A549 (cell line): ENCODE measurements around the gene TSPAN33. TPM values are rescaled to one million over a fixed set of nuclear protein-coding genes. Genes with fewer than 3 reads are reported as not detected.

Source experiments
- ATAC-seq, 2 experiments: fragments of 200-7000 bp in 1 of 2; fragments of >200 bp in 1 of 2; cut with Nextera tagmentation in 1 of 2; cut with Tn5 transposase in 1 of 2; 3 replicates each; pipeline versions ENCODE4 v1.8.0 to v1.9.1; 2018 to 2020; ENCODE audit warnings: mild to moderate bottlenecking in 1 of 2, moderate library complexity in 1 of 2
- CTCF ChIA-PET: fragments of 300-600 bp; sonication (Branson Sonifier 250); formaldehyde crosslinking; extraction: SDS; loops from one replicate; lab custom pipeline; 2021; ENCODE audit warnings: antibody characterized with exemption, inconsistent platforms; lab: Yijun Ruan, JAX
- POLR2A ChIA-PET: fragments of 350-600 bp; formaldehyde crosslinking; extraction: SDS; loops from one replicate; lab custom pipeline; 2021; ENCODE audit warnings: antibody characterized with exemption, inconsistent platforms; lab: Yijun Ruan, JAX
- DNase-seq, 2 experiments: peaks; one replicate each; pipeline versions ENCODE4 v3.0.0 to v3.0.0-alpha.2; 2011 to 2016; ENCODE audit warnings: low read depth in 1 of 2, low spot score in 1 of 2
- FAIRE-seq: peaks from 2 replicates; lab custom pipeline; 2011; peaks lifted over from hg19 to GRCh38; lab: Jason Lieb, UNC
- H3K27ac ChIP-seq, 2 experiments: fragments of >200 bp; sonication (Bioruptor Twin); formaldehyde crosslinking; 3 replicates each; pipeline ENCODE4 v1.5.1; 2016 to 2017
- H3K4me1 ChIP-seq: fragments of >200 bp; sonication (Bioruptor Twin); formaldehyde crosslinking; 3 replicates; pipeline ENCODE4 v1.6.1; 2016
- H3K4me2 ChIP-seq: fragments of >200 bp; sonication (Bioruptor Twin); formaldehyde crosslinking; 3 replicates; pipeline ENCODE4 v1.6.1; 2016
- H3K4me3 ChIP-seq: fragments of >200 bp; sonication (Bioruptor Twin); formaldehyde crosslinking; 3 replicates; pipeline ENCODE4 v1.5.1; 2016
- H3K9me3 ChIP-seq: fragments of >200 bp; sonication (Bioruptor Twin); formaldehyde crosslinking; 3 replicates; pipeline ENCODE4 v1.6.1; 2016
- BHLHE40 ChIP-seq: IDR thresholded peaks from 2 replicates; pipeline ENCODE4 v1.6.1; 2012; ENCODE audit warnings: low read depth, low read length, inconsistent platforms
- CBX2 ChIP-seq: fragments of 200-600 bp; sonication (generic); IDR thresholded peaks from 2 replicates; pipeline ENCODE4 v1.6.1; 2016; ENCODE audit warnings: low read depth, mild to moderate bottlenecking, borderline replicate concordance
- CEBPB ChIP-seq, 2 experiments: fragments of >200 bp in 1 of 2; sonication (Bioruptor Twin) in 1 of 2; formaldehyde crosslinking in 1 of 2; IDR thresholded peaks; 2 replicates each; pipeline ENCODE4 v1.6.1; 2012 to 2016
- CHD2 ChIP-seq: fragments of 150-350 bp; IDR thresholded peaks from 2 replicates; pipeline ENCODE4 v1.6.1; 2014; ENCODE audit warnings: low read length; ENCODE audit not compliant: partially characterized antibody
- CHD4 ChIP-seq: fragments of 200-600 bp; sonication (generic); IDR thresholded peaks from 2 replicates; pipeline ENCODE4 v1.6.1; 2016; ENCODE audit warnings: antibody characterized with exemption, mild to moderate bottlenecking, borderline replicate concordance
- EHF ChIP-seq: fragments of 250-450 bp; sonication (Bioruptor Pico); IDR thresholded peaks from 2 replicates; pipeline ENCODE4 v1.5.0; 2020; ENCODE audit warnings: mild to moderate bottlenecking
- ESRRA ChIP-seq: fragments of 150-350 bp; IDR thresholded peaks from 2 replicates; pipeline ENCODE4 v1.6.1; 2014; ENCODE audit warnings: mild to moderate bottlenecking, low read length, borderline replicate concordance
- FOXS1 ChIP-seq: fragments of 250-450 bp; sonication (Bioruptor Pico); IDR thresholded peaks from 2 replicates; pipeline ENCODE4 v1.5.0; 2020; ENCODE audit warnings: mild to moderate bottlenecking, moderate library complexity
- GATA3 ChIP-seq: IDR thresholded peaks from 2 replicates; pipeline ENCODE4 v1.6.1; 2012; ENCODE audit warnings: borderline replicate concordance
- JUN ChIP-seq, 2 experiments: fragments of >200 bp; sonication (Bioruptor Twin); formaldehyde crosslinking; IDR thresholded peaks; 2 replicates in 1 of 2; 3 replicates in 1 of 2; pipeline ENCODE4 v1.6.1; 2016 to 2017
- JUNB ChIP-seq: fragments of >200 bp; sonication (Bioruptor Twin); formaldehyde crosslinking; IDR thresholded peaks from 2 replicates; pipeline ENCODE4 v1.6.1; 2016
- POLR2A ChIP-seq: IDR thresholded peaks from 2 replicates; pipeline ENCODE4 v1.6.1; 2012; ENCODE audit warnings: mild to moderate bottlenecking, low read length
- RNF2 ChIP-seq: fragments of 200-600 bp; sonication (generic); IDR thresholded peaks from 2 replicates; pipeline ENCODE4 v1.6.1; 2016; ENCODE audit warnings: low read depth, mild to moderate bottlenecking, antibody characterized with exemption, moderate library complexity, borderline replicate concordance
- SREBF2 ChIP-seq: fragments of 450-650 bp; IDR thresholded peaks from 2 replicates; pipeline ENCODE4 v1.6.1; 2014; ENCODE audit warnings: mild to moderate bottlenecking, moderate library complexity
- TFCP2L1 ChIP-seq: fragments of 250-450 bp; sonication (Bioruptor Pico); IDR thresholded peaks from 2 replicates; pipeline ENCODE4 v1.5.0; 2021; ENCODE audit warnings: mild to moderate bottlenecking
- ZC3H11A ChIP-seq: fragments of 450-650 bp; IDR thresholded peaks from 2 replicates; pipeline ENCODE4 v1.6.1; 2014; ENCODE audit warnings: antibody characterized with exemption, mild to moderate bottlenecking
- ZNF302 ChIP-seq: fragments of 250-450 bp; sonication (Bioruptor Pico); IDR thresholded peaks from 2 replicates; pipeline ENCODE4 v1.9.0; 2021; ENCODE audit warnings: inconsistent platforms, mild to moderate bottlenecking, moderate library complexity
- WGBS: methylation state at CpG from one replicate; pipeline ENCODE4 v1.1.6; 2017; ENCODE audit errors: missing lambda C conversion rate; 5-methylcytosine and 5-hydroxymethylcytosine counted together
- polyA plus RNA-seq, 4 experiments: library from polyadenylated mRNA; depleted of rRNA in 3 of 4; stranded (reverse); fragments of >200 nt; fragmentation: RNase III in 1 of 4; extraction: RNeasy Plus Mini Kit Qiagen cat#74134 plus additional on column Dnase treatment in 1 of 4; gene quantifications; 2 replicates in 3 of 4; 3 replicates in 1 of 4; pipeline ENCODE4 v1.2.3, GENCODE V29; 2011 to 2017
- TF ChIP-seq, protein P1 (sequence below): fragments of >200 bp; sonication (Bioruptor Twin); formaldehyde crosslinking; IDR thresholded peaks from 3 replicates; pipeline ENCODE4 v1.5.1; 2016
- TF ChIP-seq, protein P2 (sequence below): fragments of 450-650 bp; IDR thresholded peaks from 2 replicates; pipeline ENCODE4 v1.6.1; 2014; ENCODE audit warnings: antibody characterized with exemption
- TF ChIP-seq, protein P3 (sequence below): IDR thresholded peaks from 2 replicates; pipeline ENCODE4 v1.6.1; 2012; ENCODE audit warnings: low read depth, borderline replicate concordance
- TF ChIP-seq, protein P4 (sequence below): fragments of 200-600 bp; sonication (generic); IDR thresholded peaks from 2 replicates; pipeline ENCODE4 v1.6.1; 2016; ENCODE audit warnings: antibody characterized with exemption, mild to moderate bottlenecking, moderate library complexity
- TF ChIP-seq, protein P5 (sequence below): IDR thresholded peaks from 2 replicates; pipeline ENCODE4 v1.6.1; 2012

Gene TSPAN33
- polyA plus RNA-seq, 2 of the 4 experiments (the other 2 are of a cell fraction): 5.0 to 9.1 TPM

DNA sequence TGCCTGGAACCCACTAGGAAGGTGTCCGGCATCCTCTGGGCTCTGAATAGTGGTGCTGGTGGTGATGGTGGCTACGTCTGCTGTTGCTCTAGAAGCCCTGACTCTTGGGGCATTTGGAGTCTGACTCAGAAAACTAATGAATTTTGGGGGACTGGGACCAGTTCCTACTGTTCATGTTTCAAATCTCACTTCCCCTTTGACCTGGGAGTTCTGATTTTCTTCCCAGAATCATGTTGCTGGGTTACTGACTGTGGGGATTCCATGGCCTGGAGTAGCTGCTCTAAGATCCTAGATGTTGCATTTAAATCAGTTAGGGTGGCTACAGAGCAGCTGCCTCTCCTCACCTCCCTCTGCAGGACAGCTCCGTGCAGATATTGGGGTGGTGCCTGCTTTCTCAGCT is 3.2 kb downstream of the TSPAN33 start (continued):
- TF ChIP-seq ZNF302 (CRISPR knock-in tag): no peak
- TF ChIP-seq EHF (CRISPR knock-in tag): no peak
- no peak for TF ChIP-seq CEBPB (IDR thresholded peaks at IDR 0.05)
- TF ChIP-seq, protein P1, sequence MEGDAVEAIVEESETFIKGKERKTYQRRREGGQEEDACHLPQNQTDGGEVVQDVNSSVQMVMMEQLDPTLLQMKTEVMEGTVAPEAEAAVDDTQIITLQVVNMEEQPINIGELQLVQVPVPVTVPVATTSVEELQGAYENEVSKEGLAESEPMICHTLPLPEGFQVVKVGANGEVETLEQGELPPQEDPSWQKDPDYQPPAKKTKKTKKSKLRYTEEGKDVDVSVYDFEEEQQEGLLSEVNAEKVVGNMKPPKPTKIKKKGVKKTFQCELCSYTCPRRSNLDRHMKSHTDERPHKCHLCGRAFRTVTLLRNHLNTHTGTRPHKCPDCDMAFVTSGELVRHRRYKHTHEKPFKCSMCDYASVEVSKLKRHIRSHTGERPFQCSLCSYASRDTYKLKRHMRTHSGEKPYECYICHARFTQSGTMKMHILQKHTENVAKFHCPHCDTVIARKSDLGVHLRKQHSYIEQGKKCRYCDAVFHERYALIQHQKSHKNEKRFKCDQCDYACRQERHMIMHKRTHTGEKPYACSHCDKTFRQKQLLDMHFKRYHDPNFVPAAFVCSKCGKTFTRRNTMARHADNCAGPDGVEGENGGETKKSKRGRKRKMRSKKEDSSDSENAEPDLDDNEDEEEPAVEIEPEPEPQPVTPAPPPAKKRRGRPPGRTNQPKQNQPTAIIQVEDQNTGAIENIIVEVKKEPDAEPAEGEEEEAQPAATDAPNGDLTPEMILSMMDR: no peak
- TF ChIP-seq CBX2: no peak

DNA sequence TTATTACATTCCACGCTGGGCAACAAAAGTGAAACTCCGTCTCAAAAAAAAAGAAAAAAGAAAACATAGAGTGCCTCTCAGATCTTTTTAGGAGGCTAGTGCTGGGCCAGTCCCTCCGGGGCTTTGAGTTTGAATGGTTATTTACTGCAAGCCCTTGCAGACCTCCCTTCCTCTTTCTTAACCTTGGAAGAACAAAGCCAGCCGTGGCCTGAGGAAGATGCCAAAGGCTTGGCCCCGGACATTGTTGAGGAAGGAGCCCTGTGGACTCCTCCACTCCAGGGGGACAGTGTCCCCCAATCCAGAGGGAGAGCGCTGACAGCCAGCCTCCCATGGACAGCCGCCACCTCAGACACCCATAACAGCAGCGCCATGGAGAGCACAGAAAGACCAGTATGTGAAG is 5.0 kb downstream of the TSPAN33 start:
- ChIA-PET POLR2A (no interaction called here), CTCF (interaction anchor here (1.0 to 2.0 kb wide), 2 partner anchors 14 to 69 kb away, joined by 3 to 9 read pairs; no protein-coding TSS in a partner anchor)
- peaks cover 4% of the 10 kb centered on the region; the same call in 2 of the 3 replicates for H3K4me1 ChIP-seq
- FAIRE-seq (no peak), DNase-seq (no peak), ATAC-seq (no peak)
- H3K27ac ChIP-seq: no peak overlapping the region
- no peak overlapping the region for H3K4me2 ChIP-seq
- H3K9me3 ChIP-seq: no peaks in the 10 kb centered on the region
- 71% methylated on average over 8 of the region's 8 CpGs for WGBS
- no peak for TF ChIP-seq JUNB
- no peak overlapping the region for H3K4me3 ChIP-seq

DNA sequence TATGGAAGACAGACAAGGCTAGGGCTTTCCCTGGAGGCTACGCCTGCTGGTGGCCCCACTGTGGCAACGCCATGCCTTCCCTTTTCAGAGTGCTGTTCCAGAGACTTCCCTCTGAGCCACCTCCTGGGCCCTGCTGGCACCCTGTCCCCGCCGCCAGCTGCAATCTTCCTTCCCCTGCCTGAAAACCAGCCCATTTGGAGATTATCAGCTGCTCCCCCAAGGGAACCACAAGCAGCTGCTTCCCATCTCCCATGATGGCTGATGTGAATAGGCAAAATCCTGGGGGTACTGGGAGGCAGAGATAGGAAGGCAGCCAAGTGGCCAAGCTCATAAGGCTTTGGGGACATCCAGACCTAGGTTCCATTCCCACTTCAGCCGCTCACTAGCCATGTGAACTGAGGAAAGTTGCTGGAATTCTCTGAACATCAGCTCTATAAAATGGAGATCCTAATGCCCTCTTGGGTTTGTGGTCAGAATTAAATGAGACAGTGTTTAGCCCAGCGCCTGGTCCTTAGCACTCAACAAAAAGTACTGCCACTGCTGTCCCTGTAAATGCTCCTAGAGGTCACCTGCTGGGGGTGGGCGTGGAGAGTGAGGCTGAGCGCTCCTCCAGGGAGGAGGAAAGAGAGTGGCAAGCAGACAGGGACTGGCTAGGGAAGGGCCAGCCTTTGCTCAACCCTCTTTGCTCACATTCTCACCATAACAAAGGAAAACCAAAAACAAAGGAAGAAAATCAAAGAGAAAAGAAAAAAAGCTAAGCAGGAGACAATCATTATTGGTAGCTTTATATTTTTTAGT is 5.9 kb downstream of the TSPAN33 start:
- ChIA-PET POLR2A (no interaction called here), CTCF (interaction anchor here (0.6 to 2.0 kb wide), 3 partner anchors 13 to 540 kb away, joined by 3 to 9 read pairs (median 3); no protein-coding TSS in a partner anchor)
- TF ChIP-seq JUN (IDR thresholded peaks at IDR 0.05) (no peak), CEBPB (IDR thresholded peaks at IDR 0.05) (no peak), ESRRA (no peak), FOXS1 (CRISPR knock-in tag) (no peak), BHLHE40 (no peak), CHD2 (no peak), TFCP2L1 (no peak), GATA3 (no peak), RNF2 (no peak), ZC3H11A (no peak), CHD4 (no peak), CBX2 (no peak), SREBF2 (no peak), EHF (CRISPR knock-in tag) (no peak), POLR2A (no peak), JUNB (no peak)
- TF ChIP-seq, protein P2, sequence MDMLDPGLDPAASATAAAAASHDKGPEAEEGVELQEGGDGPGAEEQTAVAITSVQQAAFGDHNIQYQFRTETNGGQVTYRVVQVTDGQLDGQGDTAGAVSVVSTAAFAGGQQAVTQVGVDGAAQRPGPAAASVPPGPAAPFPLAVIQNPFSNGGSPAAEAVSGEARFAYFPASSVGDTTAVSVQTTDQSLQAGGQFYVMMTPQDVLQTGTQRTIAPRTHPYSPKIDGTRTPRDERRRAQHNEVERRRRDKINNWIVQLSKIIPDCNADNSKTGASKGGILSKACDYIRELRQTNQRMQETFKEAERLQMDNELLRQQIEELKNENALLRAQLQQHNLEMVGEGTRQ: no peak
- TF ChIP-seq, protein P3, sequence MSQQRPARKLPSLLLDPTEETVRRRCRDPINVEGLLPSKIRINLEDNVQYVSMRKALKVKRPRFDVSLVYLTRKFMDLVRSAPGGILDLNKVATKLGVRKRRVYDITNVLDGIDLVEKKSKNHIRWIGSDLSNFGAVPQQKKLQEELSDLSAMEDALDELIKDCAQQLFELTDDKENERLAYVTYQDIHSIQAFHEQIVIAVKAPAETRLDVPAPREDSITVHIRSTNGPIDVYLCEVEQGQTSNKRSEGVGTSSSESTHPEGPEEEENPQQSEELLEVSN: no peak
- TF ChIP-seq, protein P4, sequence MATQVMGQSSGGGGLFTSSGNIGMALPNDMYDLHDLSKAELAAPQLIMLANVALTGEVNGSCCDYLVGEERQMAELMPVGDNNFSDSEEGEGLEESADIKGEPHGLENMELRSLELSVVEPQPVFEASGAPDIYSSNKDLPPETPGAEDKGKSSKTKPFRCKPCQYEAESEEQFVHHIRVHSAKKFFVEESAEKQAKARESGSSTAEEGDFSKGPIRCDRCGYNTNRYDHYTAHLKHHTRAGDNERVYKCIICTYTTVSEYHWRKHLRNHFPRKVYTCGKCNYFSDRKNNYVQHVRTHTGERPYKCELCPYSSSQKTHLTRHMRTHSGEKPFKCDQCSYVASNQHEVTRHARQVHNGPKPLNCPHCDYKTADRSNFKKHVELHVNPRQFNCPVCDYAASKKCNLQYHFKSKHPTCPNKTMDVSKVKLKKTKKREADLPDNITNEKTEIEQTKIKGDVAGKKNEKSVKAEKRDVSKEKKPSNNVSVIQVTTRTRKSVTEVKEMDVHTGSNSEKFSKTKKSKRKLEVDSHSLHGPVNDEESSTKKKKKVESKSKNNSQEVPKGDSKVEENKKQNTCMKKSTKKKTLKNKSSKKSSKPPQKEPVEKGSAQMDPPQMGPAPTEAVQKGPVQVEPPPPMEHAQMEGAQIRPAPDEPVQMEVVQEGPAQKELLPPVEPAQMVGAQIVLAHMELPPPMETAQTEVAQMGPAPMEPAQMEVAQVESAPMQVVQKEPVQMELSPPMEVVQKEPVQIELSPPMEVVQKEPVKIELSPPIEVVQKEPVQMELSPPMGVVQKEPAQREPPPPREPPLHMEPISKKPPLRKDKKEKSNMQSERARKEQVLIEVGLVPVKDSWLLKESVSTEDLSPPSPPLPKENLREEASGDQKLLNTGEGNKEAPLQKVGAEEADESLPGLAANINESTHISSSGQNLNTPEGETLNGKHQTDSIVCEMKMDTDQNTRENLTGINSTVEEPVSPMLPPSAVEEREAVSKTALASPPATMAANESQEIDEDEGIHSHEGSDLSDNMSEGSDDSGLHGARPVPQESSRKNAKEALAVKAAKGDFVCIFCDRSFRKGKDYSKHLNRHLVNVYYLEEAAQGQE: no peak
- TF ChIP-seq, protein P5, sequence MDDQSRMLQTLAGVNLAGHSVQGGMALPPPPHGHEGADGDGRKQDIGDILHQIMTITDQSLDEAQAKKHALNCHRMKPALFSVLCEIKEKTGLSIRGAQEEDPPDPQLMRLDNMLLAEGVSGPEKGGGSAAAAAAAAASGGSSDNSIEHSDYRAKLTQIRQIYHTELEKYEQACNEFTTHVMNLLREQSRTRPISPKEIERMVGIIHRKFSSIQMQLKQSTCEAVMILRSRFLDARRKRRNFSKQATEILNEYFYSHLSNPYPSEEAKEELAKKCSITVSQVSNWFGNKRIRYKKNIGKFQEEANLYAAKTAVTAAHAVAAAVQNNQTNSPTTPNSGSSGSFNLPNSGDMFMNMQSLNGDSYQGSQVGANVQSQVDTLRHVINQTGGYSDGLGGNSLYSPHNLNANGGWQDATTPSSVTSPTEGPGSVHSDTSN: no peak
- Histone ChIP-seq H3K4me2 (no peak overlapping the region), H3K27ac (no peak overlapping the region), H3K4me3 (no peak overlapping the region), H3K4me1 (peaks cover under 1% of the 10 kb centered on the region; the same call in 1 of the 3 replicates), H3K9me3 (no peaks in the 10 kb centered on the region)
- ATAC-seq: no peak
- WGBS: 80% methylated on average over 6 of the region's 8 CpGs
- DNase-seq: no peak
- no peak for FAIRE-seq
